Measurements from ENCODE around the gene PC.

Gene PC

GRCh38 chr11:66938582-66939135 lies 19.5 kb downstream of the PC start:
- Histone ChIP-seq H3K27me3 (ENCODE audit: control insufficient read depth in 1 of 2, insufficient read depth in 1 of 2, low read length in 2 of 2) (no peaks in the 10 kb centered on the region), H3K23ac (ENCODE audit: low read length in 2 of 2) (no peak overlapping the region)
- 99% methylated on average over 5 of the region's 5 CpGs for WGBS

GRCh38 chr11:66937193-66937733 lies 20.9 kb downstream of the PC start:
- DNase-seq, result no peak
- H3K36me3 ChIP-seq (ENCODE audit: control insufficient read depth in 1 of 2, insufficient read depth in 2 of 2, low read depth in 1 of 2, low read length in 2 of 2), result peaks cover 3 to 5% of the 10 kb centered on the region in 2 experiments
- H4K8ac ChIP-seq (ENCODE audit: low read length), result no peak overlapping the region
- no peak overlapping the region for H3K23ac ChIP-seq (ENCODE audit: low read length in 2 of 2)
- no peak overlapping the region for H2AFZ ChIP-seq (ENCODE audit: low read depth, low read length)
- no peak overlapping the region for H3K18ac ChIP-seq (ENCODE audit: low read depth in 1 of 2, low read length in 2 of 2)
- H4K91ac ChIP-seq (ENCODE audit: low read length), result no peak overlapping the region
- H3K4me1 ChIP-seq (ENCODE audit: control insufficient read depth, insufficient read depth, low read depth, low read length), result peaks cover 8% of the 10 kb centered on the region
- no peak overlapping the region for H2BK5ac ChIP-seq (ENCODE audit: low read depth, low read length, poor library complexity, severe bottlenecking)
- H3K79me1 ChIP-seq (replicated peaks; ENCODE audit: low read length, poor library complexity, severe bottlenecking), result peaks cover 11% of the 10 kb centered on the region
- H3K27ac ChIP-seq (ENCODE audit: low read length, poor library complexity, severe bottlenecking), result no peak overlapping the region
- H3K4me3 ChIP-seq (ENCODE audit: insufficient read depth in 1 of 2, low read depth in 1 of 2, low read length in 2 of 2), result no peak overlapping the region
- H3K27me3 ChIP-seq (ENCODE audit: control insufficient read depth in 1 of 2, insufficient read depth in 1 of 2, low read length in 2 of 2), result no peaks in the 10 kb centered on the region
- H2AK5ac ChIP-seq (ENCODE audit: low read length, severe bottlenecking), result no peak overlapping the region
- no peak overlapping the region for H2BK120ac ChIP-seq (ENCODE audit: low read depth, low read length)
- no peaks in the 10 kb centered on the region for H3K9me3 ChIP-seq (ENCODE audit: control insufficient read depth, low read length)
- no peak overlapping the region for H3K4me2 ChIP-seq (ENCODE audit: low read length, poor library complexity, severe bottlenecking)
- H3K9ac ChIP-seq (ENCODE audit: low read length), result no peak overlapping the region
- no peak overlapping the region for H3K14ac ChIP-seq (ENCODE audit: low read length in 2 of 2)
- H2BK12ac ChIP-seq (ENCODE audit: low read length in 2 of 2), result no peak overlapping the region
- 100% methylated on average over 1 of the region's 1 CpG for WGBS
- H3K4ac ChIP-seq (ENCODE audit: low read depth in 1 of 2, low read length in 2 of 2), result no peak overlapping the region
- H2BK15ac ChIP-seq (ENCODE audit: low read depth, poor library complexity, severe bottlenecking), result no peak overlapping the region

More at GRCh38 chr11:66938582-66939135, 19.5 kb downstream of the PC start:
- Histone ChIP-seq H3K36me3 (ENCODE audit: control insufficient read depth in 1 of 2, insufficient read depth in 2 of 2, low read depth in 1 of 2, low read length in 2 of 2) (peaks cover 3 to 8% of the 10 kb centered on the region in 2 experiments), H2AFZ (ENCODE audit: low read depth, low read length) (no peak overlapping the region), H2BK15ac (ENCODE audit: low read depth, poor library complexity, severe bottlenecking) (no peak overlapping the region), H4K8ac (ENCODE audit: low read length) (no peak overlapping the region), H3K4ac (ENCODE audit: low read depth in 1 of 2, low read length in 2 of 2) (no peak overlapping the region), H3K4me2 (ENCODE audit: low read length, poor library complexity, severe bottlenecking) (no peak overlapping the region), H2BK12ac (ENCODE audit: low read length in 2 of 2) (no peak overlapping the region), H3K4me1 (ENCODE audit: control insufficient read depth, insufficient read depth, low read depth, low read length) (peaks cover 8% of the 10 kb centered on the region), H3K9me3 (ENCODE audit: control insufficient read depth, low read length) (no peaks in the 10 kb centered on the region), H3K18ac (ENCODE audit: low read depth in 1 of 2, low read length in 2 of 2) (no peak overlapping the region), H3K14ac (ENCODE audit: low read length in 2 of 2) (no peak overlapping the region), H2BK5ac (ENCODE audit: low read depth, low read length, poor library complexity, severe bottlenecking) (no peak overlapping the region), H2BK120ac (ENCODE audit: low read depth, low read length) (no peak overlapping the region), H3K79me1 (replicated peaks; ENCODE audit: low read length, poor library complexity, severe bottlenecking) (peaks cover 7% of the 10 kb centered on the region), H3K9ac (ENCODE audit: low read length) (no peak overlapping the region), H4K91ac (ENCODE audit: low read length) (no peak overlapping the region), H2AK5ac (ENCODE audit: low read length, severe bottlenecking) (no peak overlapping the region), H3K27ac (ENCODE audit: low read length, poor library complexity, severe bottlenecking) (no peak overlapping the region), H3K4me3 (ENCODE audit: insufficient read depth in 1 of 2, low read depth in 1 of 2, low read length in 2 of 2) (no peak overlapping the region)
- no peak for DNase-seq

GRCh38 chr11:66936311-66936711 lies 21.9 kb downstream of the PC start:
- no peaks in the 10 kb centered on the region for H3K9me3 ChIP-seq (ENCODE audit: control insufficient read depth, low read length)
- H2BK12ac ChIP-seq (ENCODE audit: low read length in 2 of 2), result no peak overlapping the region
- peaks cover 8% of the 10 kb centered on the region for H3K4me1 ChIP-seq (ENCODE audit: control insufficient read depth, insufficient read depth, low read depth, low read length)
- H2AFZ ChIP-seq (ENCODE audit: low read depth, low read length), result no peak overlapping the region
- H3K14ac ChIP-seq (ENCODE audit: low read length in 2 of 2), result no peak overlapping the region
- no peak overlapping the region for H3K9ac ChIP-seq (ENCODE audit: low read length)
- WGBS, result 75% methylated on average over 1 of the region's 2 CpGs
- H2BK5ac ChIP-seq (ENCODE audit: low read depth, low read length, poor library complexity, severe bottlenecking), result no peak overlapping the region
- H2BK120ac ChIP-seq (ENCODE audit: low read depth, low read length), result no peak overlapping the region
- H3K23ac ChIP-seq (ENCODE audit: low read length in 2 of 2), result no peak overlapping the region
- H2AK5ac ChIP-seq (ENCODE audit: low read length, severe bottlenecking), result no peak overlapping the region
- H3K4me2 ChIP-seq (ENCODE audit: low read length, poor library complexity, severe bottlenecking), result no peak overlapping the region
- H3K27ac ChIP-seq (ENCODE audit: low read length, poor library complexity, severe bottlenecking), result no peak overlapping the region
- peak; percentile 73 for DNase-seq
- H3K4ac ChIP-seq (ENCODE audit: low read depth in 1 of 2, low read length in 2 of 2), result no peak overlapping the region
- no peaks in the 10 kb centered on the region for H3K27me3 ChIP-seq (ENCODE audit: control insufficient read depth in 1 of 2, insufficient read depth in 1 of 2, low read length in 2 of 2)
- H4K8ac ChIP-seq (ENCODE audit: low read length), result no peak overlapping the region
- no peak overlapping the region for H3K4me3 ChIP-seq (ENCODE audit: insufficient read depth in 1 of 2, low read depth in 1 of 2, low read length in 2 of 2)
- peaks cover 3 to 4% of the 10 kb centered on the region in 2 experiments for H3K36me3 ChIP-seq (ENCODE audit: control insufficient read depth in 1 of 2, insufficient read depth in 2 of 2, low read depth in 1 of 2, low read length in 2 of 2)
- H3K79me1 ChIP-seq (replicated peaks; ENCODE audit: low read length, poor library complexity, severe bottlenecking), result peaks cover 11% of the 10 kb centered on the region
- H4K91ac ChIP-seq (ENCODE audit: low read length), result no peak overlapping the region
- no peak overlapping the region for H2BK15ac ChIP-seq (ENCODE audit: low read depth, poor library complexity, severe bottlenecking)
- H3K18ac ChIP-seq (ENCODE audit: low read depth in 1 of 2, low read length in 2 of 2), result no peak overlapping the region

GRCh38 chr11:66934950-66935779 lies 23.0 kb downstream of the PC start:
- H3K14ac ChIP-seq (ENCODE audit: low read length in 2 of 2), result no peak overlapping the region
- no peak overlapping the region for H2BK5ac ChIP-seq (ENCODE audit: low read depth, low read length, poor library complexity, severe bottlenecking)
- H4K8ac ChIP-seq (ENCODE audit: low read length), result no peak overlapping the region
- H3K4ac ChIP-seq (ENCODE audit: low read depth in 1 of 2, low read length in 2 of 2), result no peak overlapping the region
- no peak overlapping the region for H3K4me3 ChIP-seq (ENCODE audit: insufficient read depth in 1 of 2, low read depth in 1 of 2, low read length in 2 of 2)
- DNase-seq, result peak; percentile 66
- no peak overlapping the region for H2BK15ac ChIP-seq (ENCODE audit: low read depth, poor library complexity, severe bottlenecking)
- no peak overlapping the region for H2BK120ac ChIP-seq (ENCODE audit: low read depth, low read length)
- H3K18ac ChIP-seq (ENCODE audit: low read depth in 1 of 2, low read length in 2 of 2), result peak overlapping the region in 1 of 2 experiments; percentile 16
- H2AFZ ChIP-seq (ENCODE audit: low read depth, low read length), result no peak overlapping the region
- H3K79me1 ChIP-seq (replicated peaks; ENCODE audit: low read length, poor library complexity, severe bottlenecking), result peaks cover 11% of the 10 kb centered on the region
- H3K27me3 ChIP-seq (ENCODE audit: control insufficient read depth in 1 of 2, insufficient read depth in 1 of 2, low read length in 2 of 2), result no peaks in the 10 kb centered on the region
- WGBS, result 75% methylated on average over 9 of the region's 9 CpGs
- H3K4me2 ChIP-seq (ENCODE audit: low read length, poor library complexity, severe bottlenecking), result no peak overlapping the region
- no peak overlapping the region for H3K27ac ChIP-seq (ENCODE audit: low read length, poor library complexity, severe bottlenecking)
- peaks cover 8% of the 10 kb centered on the region for H3K4me1 ChIP-seq (ENCODE audit: control insufficient read depth, insufficient read depth, low read depth, low read length)
- no peak overlapping the region for H3K23ac ChIP-seq (ENCODE audit: low read length in 2 of 2)
- H3K36me3 ChIP-seq (ENCODE audit: control insufficient read depth in 1 of 2, insufficient read depth in 2 of 2, low read depth in 1 of 2, low read length in 2 of 2), result no peaks in the 10 kb centered on the region
- H2AK5ac ChIP-seq (ENCODE audit: low read length, severe bottlenecking), result no peak overlapping the region
- H3K9me3 ChIP-seq (ENCODE audit: control insufficient read depth, low read length), result no peaks in the 10 kb centered on the region
- no peak overlapping the region for H2BK12ac ChIP-seq (ENCODE audit: low read length in 2 of 2)
- H4K91ac ChIP-seq (ENCODE audit: low read length), result no peak overlapping the region
- no peak overlapping the region for H3K9ac ChIP-seq (ENCODE audit: low read length)
